Measurements from ENCODE around the gene SKIC2.

SKIC2 gene

DNA sequence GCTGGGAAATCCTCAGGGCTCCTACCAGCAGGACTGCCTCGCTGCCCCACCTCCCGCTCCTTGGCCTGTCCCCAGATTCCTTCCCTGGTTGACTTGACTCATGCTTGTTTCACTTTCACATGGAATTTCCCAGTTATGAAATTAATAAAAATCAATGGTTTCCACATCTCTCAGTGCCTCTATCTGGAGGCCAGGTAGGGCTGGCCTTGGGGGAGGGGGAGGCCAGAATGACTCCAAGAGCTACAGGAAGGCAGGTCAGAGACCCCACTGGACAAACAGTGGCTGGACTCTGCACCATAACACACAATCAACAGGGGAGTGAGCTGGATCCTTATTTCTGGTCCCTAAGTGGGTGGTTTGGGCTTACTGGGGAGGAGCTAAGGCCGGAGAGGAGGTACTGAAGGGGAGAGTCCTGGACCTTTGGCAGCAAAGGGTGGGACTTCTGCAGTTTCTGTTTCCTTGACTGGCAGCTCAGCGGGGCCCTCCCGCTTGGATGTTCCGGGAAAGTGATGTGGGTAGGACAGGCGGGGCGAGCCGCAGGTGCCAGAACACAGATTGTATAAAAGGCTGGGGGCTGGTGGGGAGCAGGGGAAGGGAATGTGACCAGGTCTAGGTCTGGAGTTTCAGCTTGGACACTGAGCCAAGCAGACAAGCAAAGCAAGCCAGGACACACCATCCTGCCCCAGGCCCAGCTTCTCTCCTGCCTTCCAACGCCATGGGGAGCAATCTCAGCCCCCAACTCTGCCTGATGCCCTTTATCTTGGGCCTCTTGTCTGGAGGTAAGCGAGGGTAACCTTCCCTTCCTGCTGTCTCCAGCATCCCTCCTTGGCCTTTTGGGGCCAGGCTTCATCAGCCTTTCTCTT, 13.2 kb upstream of the SKIC2 start, which contains the start of gene CFB:
CFB (plus strand) TSS at position 589 of the 863 bp plus-strand sequence; CDS start at position 716, 127 bp downstream.
- DNase-seq: no peak

GRCh38 chr6:31946370-31946885, 12.5 kb upstream of the SKIC2 start:
- DNase-seq: no peak

DNA sequence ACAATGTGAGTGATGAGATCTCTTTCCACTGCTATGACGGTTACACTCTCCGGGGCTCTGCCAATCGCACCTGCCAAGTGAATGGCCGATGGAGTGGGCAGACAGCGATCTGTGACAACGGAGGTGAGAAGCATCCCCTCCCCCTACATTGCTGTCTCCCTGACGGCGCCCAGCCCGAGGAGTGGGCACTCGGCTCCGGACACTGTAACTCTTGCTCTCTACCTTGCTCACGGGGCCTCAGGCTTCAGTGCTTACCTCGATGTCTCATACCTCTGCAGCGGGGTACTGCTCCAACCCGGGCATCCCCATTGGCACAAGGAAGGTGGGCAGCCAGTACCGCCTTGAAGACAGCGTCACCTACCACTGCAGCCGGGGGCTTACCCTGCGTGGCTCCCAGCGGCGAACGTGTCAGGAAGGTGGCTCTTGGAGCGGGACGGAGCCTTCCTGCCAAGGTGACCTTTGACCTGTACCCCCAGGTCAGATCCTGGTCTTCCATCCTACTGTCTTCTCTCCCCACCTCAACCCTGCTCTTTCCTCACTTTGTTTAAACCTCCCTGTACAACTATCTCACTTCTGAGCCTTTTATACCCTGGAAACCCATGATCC, 11.8 kb upstream of the SKIC2 start:
- DNase-seq: no peak

- no peak for DNase-seq
Observed at GRCh38 chr6:31947864-31948263, 11.1 kb upstream of the SKIC2 start.

DNA sequence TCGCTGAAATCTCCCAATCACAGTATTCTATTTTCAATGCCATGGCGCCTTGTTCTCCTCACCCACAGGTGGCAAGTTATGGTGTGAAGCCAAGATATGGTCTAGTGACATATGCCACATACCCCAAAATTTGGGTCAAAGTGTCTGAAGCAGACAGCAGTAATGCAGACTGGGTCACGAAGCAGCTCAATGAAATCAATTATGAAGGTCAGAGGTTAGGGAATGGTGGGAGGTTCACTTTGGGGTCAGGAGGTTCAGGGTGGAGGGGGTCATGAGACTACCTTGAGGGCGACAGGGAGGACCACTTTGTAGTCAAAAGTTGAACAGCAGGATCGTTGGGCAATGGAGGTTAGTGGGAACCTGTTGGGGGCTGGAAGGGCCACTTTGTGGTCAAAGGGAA, 10.7 kb upstream of the SKIC2 start:
- DNase-seq: no peak

DNA sequence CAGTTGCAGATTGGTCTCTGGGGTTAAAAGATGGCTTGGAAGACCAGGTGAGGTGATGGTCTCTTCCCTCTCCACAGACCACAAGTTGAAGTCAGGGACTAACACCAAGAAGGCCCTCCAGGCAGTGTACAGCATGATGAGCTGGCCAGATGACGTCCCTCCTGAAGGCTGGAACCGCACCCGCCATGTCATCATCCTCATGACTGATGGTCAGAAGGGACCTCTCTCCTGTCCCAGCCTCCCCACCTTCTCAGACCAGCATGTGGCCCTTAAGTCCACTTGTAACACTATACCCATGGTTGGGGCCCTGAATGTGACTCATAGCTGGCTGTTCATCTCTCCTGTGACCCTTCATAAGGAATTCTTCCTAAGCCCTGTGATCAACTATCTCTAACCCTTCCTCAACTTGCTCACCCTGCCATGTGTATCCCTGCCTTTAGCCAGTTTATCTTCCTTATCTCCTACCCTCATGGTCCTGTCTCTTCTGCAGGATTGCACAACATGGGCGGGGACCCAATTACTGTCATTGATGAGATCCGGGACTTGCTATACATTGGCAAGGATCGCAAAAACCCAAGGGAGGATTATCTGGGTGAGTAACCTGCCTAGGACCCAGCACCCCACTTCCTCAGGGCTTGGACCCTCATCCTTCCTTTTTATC, 10.1 kb upstream of the SKIC2 start:
- DNase-seq: no peak

GRCh38 chr6:31949926-31950548, 8.9 kb upstream of the SKIC2 start:
- DNase-seq: no peak

GRCh38 chr6:31952140-31952805, 6.7 kb upstream of the SKIC2 start:
- peak; percentile 31 to 39 for DNase-seq

GRCh38 chr6:31952890-31953289, 6.1 kb upstream of the SKIC2 start:
- no peak for DNase-seq

DNA sequence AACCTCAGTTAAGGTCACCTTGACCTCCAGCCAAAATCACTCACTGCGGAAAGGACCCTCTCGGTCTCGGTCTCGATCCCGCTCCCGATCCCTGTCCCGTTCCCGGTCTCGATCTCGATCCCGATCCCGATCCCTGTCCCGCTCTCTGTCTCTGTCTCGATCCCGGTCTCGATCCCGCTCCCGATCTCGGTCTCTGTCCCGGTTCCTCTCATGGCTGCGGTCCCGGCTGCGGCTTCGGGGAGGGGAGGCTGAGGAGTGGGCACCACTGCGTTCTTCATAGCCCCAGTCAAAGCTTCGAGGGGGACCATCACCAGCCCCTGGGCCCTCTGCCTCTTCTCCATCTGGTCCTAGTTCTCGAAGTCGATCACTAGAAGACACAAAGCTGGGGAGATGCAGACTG, 4.5 kb upstream of the SKIC2 start:
- no peak for DNase-seq

DNA sequence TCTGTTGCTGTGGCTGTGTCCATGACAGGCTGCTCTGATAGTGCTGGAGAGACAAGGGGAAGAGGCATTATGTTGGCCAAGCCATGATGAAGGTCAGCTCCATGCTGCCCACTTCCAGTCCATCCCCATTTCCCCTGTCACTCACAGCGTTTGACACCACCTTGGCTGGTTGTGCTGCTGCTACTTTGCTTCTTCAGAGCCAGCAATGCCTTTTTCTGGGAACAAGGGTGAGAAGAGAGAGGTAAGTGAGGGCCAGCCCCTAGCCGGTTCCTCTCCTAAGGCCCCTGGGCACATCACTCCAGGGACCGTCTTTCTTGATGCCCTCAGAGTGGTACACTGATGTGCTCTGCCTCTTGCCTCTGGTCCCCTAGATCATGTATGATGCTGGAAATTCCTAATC, 2.2 kb upstream of the SKIC2 start:
- no peak for DNase-seq

DNA sequence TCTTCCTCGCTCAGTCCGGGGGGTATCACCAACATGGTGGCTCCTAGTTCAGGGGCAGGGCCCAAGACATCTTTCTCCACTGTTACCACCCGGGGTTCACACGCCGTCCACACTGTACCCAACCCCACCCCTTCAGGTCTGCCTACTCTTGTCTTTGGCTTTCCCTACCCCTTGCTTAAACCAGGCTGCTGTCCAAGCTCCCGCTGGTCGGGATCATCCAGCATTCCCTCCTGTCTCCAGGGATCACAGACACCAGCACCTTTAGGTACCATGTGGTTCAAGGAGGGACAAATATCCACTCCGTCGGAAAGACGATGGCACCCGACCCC, 599 bp upstream of the SKIC2 start:
- DNase-seq: no peak

DNA sequence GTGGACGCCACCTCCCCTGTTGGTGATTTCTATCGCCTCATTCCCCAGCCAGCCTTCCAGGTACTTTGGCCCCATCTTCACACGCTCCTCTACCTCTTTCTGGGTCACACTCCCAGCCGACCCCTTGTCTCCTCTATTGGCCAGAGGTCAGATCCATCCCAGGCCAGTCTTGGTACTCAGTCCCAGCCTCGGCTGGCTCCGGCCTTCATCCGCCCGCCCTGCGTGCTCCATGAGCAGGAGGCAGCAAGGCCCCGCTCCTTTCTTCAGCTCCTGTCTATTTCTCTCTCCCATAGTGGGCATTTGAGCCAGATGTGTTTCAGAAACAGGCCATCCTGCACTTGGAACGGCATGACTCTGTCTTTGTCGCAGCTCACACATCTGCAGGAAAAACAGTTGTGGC, 2.6 kb downstream of the SKIC2 start:
- no peak for DNase-seq

DNA sequence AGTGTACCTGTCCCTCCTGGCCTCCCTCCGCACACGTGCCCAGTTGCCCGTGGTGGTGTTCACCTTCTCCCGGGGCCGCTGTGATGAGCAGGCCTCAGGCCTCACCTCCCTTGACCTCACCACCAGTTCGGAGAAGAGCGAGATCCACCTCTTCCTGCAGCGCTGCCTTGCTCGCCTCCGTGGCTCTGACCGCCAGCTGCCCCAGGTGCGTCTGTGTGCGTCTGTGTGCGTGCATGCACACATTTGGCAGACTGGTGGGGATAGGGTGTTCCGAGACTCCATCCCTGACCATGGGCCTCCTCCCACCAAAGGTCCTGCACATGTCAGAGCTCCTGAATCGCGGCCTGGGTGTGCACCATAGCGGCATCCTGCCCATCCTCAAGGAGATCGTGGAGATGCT, 4.9 kb downstream of the SKIC2 start:
- DNase-seq: no peak

GRCh38 chr6:31965700-31966099, 6.7 kb downstream of the SKIC2 start:
- no peak for DNase-seq

DNA sequence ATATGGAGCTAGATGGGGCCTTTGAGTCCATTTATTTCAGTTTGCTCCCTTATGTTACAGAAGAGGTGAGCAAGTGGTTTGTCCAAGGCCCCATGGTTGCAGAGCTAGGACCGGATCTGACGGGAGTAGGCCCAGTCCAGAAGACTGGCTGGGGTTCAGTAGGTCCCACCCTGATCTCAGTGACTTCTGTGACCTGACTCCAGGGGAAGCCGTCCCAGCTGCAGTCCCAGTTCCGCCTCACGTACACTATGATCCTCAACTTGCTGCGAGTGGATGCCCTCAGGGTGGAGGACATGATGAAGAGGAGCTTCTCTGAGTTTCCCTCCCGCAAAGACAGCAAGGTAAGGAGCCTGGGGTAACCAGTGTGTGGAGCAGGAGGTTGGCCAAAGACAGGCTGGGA, 7.5 kb downstream of the SKIC2 start:
- DNase-seq: no peak

- DNase-seq: no peak
Observed at GRCh38 chr6:31966997-31967925, 8.3 kb downstream of the SKIC2 start.

DNA sequence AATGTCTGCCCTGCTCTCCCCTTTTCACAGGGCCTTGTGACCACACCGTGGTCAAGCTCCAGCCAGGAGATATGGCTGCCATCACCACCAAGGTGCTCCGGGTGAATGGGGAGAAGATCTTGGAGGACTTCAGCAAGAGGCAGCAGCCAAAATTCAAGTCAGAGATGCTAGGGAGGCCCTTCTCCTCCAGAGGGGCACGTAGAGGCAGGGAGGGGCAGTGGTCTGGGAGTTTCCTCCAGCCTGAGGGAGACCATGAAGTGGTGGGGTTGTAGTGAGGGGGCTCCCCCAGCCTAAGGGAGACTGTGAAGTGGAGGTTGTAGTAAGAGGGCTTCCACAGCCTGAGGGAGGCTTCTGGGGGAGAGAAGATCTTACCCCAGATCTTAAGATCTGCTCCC, 8.9 kb downstream of the SKIC2 start:
- no peak for DNase-seq

DNA sequence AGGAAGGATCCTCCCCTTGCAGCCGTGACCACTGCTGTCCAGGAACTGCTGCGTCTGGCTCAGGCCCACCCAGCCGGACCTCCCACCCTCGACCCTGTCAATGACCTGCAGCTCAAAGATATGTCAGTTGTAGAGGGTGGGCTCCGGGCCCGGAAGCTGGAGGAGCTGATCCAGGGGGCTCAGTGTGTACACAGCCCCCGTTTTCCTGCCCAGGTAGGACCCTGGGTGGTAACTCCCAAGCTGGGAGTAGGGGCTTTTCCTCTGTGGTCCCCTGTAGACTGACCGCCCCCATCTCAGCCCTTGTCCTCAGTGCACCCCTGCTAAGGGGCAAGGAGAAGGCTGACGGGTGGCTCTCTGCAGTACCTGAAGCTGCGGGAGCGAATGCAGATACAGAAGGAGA, 9.4 kb downstream of the SKIC2 start:
- DNase-seq: no peak

GRCh38 chr6:31968791-31969711, 10.1 kb downstream of the SKIC2 start:
- DNase-seq: no peak

Data from stimulated activated CD4-positive, alpha-beta T cell treated with anti-CD3 and anti-CD28 coated beads, Interleukin-2, amount 100 ng/mL, for 48 hours (primary cell).